ENCODE measurements around the gene PAGR1.
"Not testable (repeated sequence)": the region's sequence is repeated elsewhere in the genome, so short reads cannot be mapped to it uniquely, and the experiment has no call there.

Gene PAGR1

DNA sequence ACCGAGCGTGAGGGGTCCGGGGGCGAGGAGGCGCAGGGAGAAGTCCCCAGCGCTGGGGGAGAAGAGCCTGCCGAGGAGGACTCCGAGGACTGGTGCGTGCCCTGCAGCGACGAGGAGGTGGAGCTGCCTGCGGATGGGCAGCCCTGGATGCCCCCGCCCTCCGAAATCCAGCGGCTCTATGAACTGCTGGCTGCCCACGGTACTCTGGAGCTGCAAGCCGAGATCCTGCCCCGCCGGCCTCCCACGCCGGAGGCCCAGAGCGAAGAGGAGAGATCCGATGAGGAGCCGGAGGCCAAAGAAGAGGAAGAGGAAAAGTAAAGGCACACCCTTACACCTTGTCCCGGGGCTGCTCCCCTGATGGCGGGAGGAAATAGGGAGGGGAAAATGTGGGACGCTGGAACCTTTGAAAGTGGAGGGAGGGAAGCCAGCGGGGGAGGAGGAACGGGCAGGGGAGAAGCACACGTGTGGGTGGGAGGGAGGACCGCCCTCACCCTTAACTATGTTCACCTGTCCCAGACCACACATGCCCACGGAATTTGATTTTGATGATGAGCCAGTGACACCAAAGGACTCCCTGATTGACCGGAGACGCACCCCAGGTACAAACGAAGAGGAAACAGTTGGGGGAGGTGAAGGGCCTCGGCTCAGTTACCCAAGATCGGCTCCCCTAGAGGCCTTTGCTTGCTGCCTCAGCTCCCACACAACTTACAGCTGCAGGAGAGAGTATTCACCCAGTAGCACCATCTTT is 916 bp downstream of the PAGR1 start:
- ATAC-seq = peak; percentile 59
- H3K36me3 Mint-ChIP-seq = peaks cover 59% of the 10 kb centered on the region
- peak overlapping the region; percentile 93 for H3K27ac Mint-ChIP-seq

DNA sequence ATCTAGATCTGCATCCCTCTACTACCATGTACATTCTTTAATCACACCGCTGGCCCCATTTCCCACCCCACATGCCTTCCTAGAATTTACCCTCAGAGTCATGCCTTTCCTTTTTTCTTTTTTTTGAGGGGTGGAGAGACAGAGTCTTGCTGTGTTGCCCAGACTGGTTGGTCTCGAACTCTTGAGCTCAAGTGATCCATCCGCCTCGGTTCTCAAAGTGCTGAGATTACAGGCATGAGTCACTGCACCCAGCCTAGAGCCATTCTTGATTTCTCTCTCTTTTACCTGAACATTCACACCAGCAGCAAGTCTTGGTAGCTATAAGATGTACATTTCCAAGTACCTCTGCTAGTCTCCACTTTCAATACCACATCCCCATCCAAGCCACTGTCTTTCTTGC is 2.1 kb downstream of the PAGR1 start:
- Mint-ChIP-seq H3K36me3 (peaks cover 64% of the 10 kb centered on the region), H3K4me3 (peak overlapping the region; percentile 97), H3K9me3 (no peaks in the 10 kb centered on the region), H3K27ac (peak overlapping the region; percentile 93), H3K4me1 (peaks cover 83% of the 10 kb centered on the region)
- no peak for ATAC-seq
- DNase-seq (ENCODE audit: low spot score in 2 of 2) = no peak

More for the DNA sequence above, 916 bp downstream of the PAGR1 start:
- H3K4me1 Mint-ChIP-seq = peaks cover 84% of the 10 kb centered on the region
- no peaks in the 10 kb centered on the region for H3K9me3 Mint-ChIP-seq
- DNase-seq (ENCODE audit: low spot score in 2 of 2) = peak; percentile 44 to 83
- peak overlapping the region; percentile 97 for H3K4me3 Mint-ChIP-seq

DNA sequence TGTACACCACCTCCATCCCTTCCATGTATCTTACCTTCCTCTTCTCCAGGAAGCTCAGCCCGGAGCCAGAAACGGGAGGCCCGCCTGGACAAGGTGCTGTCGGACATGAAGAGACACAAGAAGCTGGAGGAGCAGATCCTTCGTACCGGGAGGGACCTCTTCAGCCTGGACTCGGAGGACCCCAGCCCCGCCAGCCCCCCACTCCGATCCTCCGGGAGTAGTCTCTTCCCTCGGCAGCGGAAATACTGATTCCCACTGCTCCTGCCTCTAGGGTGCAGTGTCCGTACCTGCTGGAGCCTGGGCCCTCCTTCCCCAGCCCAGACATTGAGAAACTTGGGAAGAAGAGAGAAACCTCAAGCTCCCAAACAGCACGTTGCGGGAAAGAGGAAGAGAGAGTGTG is 3.6 kb downstream of the PAGR1 start:
- no peak for ATAC-seq

DNA sequence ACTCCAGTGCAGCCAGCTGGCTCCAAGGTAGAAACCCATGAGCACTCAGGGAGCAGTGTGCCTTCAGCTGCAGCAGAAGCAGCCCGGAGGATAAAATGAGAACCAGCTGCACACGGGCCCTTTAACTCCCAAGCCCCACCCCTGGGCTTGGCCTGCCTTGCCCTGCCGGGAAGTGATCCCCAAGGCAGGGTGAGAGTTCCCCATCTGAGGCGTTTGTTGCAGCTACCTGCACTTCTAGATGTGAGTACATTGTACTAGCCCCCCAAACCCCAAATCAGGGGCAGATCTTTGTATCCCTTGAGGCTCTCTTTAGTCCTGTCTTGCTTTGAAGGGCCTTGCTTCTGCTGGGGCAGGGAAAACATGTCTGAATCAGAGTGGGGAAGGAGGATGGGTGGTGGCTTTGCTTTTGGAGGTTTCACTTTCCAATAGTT is 4.3 kb downstream of the PAGR1 start, which contains the start of gene MVP:
Gene MVP, plus strand, starts transcription at position 192 of the 431 bp plus-strand sequence. CDS start 10,088 bp downstream, outside the sequence.
- ATAC-seq = peak; percentile 14
- DNase-seq (ENCODE audit: low spot score in 2 of 2) = peak; percentile 28 to 77
- no peaks in the 10 kb centered on the region for H3K9me3 Mint-ChIP-seq
- H3K36me3 Mint-ChIP-seq = peaks cover 74% of the 10 kb centered on the region
- H3K4me1 Mint-ChIP-seq = peaks cover 75% of the 10 kb centered on the region
- peak within 1 kb of the TSS; percentile 90 for H3K27ac Mint-ChIP-seq
- H3K4me3 Mint-ChIP-seq = peak within 1 kb of the TSS; percentile 97

More for the DNA sequence above, 3.6 kb downstream of the PAGR1 start:
- Mint-ChIP-seq H3K36me3 (peaks cover 70% of the 10 kb centered on the region), H3K27ac (peak overlapping the region; percentile 90), H3K9me3 (no peaks in the 10 kb centered on the region), H3K4me1 (peaks cover 75% of the 10 kb centered on the region), H3K4me3 (peak overlapping the region; percentile 97)
- no peak for DNase-seq (ENCODE audit: low spot score in 2 of 2)

DNA sequence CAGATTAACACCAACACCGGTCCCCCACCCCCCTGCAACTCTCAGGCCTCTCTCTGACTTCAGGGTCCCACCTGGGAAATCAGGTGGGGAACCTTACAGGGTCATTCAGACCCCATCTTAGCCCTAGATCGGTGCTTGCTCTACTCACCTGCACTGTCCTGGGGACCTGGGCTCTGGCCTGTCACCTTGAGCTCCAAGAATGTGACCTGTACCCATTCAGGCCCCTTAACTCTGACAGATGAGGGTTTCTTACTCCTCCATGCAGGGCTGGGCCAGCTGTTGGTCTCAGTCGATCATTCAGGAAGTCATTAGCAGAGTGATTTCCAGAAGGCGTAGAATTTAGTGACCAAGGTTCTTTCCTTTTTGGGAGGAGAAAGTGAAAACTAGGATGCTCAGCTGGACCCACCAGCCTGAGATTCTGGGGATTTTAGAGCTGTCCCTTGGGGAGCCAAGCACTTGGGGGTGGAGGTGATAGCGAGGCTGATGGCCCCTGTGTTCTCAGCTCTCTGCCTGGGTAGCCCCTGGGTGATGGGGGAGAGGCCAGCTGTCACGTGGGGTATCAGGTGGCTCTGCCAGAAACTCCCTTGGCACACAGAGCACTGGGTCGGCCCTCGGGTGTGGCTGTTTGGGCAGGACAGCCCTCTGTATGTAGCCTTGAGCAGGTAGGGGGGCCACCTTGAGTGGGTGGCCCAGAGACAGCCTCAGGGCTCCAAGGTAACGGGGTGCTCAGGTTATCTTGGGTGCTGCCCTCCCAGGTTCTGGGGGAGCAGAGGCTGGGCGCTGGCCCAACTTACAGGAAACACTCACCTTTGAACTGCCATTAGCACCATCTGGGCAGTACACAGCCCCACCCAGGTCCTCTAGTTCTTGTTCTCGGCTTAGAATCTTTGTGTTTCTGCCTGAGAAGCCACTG is 5.0 kb downstream of the PAGR1 start:
- peaks cover 72% of the 10 kb centered on the region for H3K36me3 Mint-ChIP-seq
- DNase-seq (ENCODE audit: low spot score in 2 of 2) = peak; percentile 34 to 76
- peak overlapping the region; percentile 90 for H3K27ac Mint-ChIP-seq
- H3K9me3 Mint-ChIP-seq = no peaks in the 10 kb centered on the region
- H3K4me3 Mint-ChIP-seq = peak overlapping the region; percentile 97
- peak; percentile 60 for ATAC-seq
- peaks cover 75% of the 10 kb centered on the region for H3K4me1 Mint-ChIP-seq

DNA sequence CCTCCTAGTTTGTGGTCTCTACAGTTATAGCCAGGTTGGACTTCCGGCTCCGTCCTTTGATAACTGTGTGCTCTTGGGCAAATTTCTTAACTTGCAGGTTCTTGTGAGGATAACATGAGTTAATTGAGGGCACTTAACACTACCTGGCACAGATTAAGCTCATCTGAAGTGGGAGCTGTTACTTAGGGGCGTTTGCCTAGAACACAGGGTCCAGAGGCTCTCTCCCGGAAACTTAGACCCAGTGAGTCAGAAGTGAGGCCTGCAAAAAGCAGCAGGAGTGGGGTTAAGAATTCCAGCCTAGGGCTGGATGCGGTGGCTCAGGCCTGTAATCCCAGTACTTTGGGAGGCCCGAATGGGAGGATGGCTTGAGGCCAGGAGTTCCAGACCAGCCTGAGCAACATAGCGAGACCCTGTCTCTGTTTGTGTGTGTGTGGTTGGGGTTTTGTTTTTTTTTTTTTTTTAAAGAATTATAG is 5.7 kb downstream of the PAGR1 start:
- peak overlapping the region; percentile 90 for H3K27ac Mint-ChIP-seq
- ATAC-seq (no peak), DNase-seq (ENCODE audit: low spot score in 2 of 2) (no peak)
- peaks cover 75% of the 10 kb centered on the region for H3K36me3 Mint-ChIP-seq
- peak overlapping the region; percentile 97 for H3K4me3 Mint-ChIP-seq
- peaks cover 74% of the 10 kb centered on the region for H3K4me1 Mint-ChIP-seq
- no peaks in the 10 kb centered on the region for H3K9me3 Mint-ChIP-seq

DNA sequence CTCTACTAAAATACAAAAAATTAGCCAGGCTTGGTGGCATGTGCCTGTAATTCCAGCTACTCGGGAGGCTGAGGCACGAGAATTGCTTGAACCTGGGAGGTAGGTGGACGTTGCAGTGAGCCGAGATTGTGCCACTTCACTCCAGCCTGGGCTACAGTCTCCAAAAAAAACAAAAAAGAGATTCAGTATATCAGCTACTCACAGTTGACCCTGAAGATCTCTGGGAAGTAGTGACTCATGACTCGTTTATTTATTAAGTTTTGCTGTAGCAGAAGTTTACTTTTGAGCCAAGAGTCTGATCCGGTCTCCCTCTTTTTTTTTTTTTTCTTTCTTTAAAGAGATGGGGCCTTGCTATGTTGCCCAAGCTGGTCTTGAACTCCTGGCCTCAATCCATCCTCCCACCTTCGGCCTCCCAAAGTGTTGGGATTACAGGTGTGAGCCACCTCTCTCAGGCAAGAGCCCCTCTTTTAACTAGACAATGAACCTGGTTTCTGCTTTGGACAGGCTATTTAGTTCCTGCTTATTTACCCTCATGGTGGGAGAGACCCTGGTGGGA is 8.7 kb downstream of the PAGR1 start:
- DNase-seq (ENCODE audit: low spot score in 2 of 2) = no peak
- no peaks in the 10 kb centered on the region for H3K9me3 Mint-ChIP-seq
- ATAC-seq = no peak
- H3K27ac Mint-ChIP-seq = peak overlapping the region; percentile 93
- H3K4me1 Mint-ChIP-seq = peaks cover 60% of the 10 kb centered on the region
- H3K36me3 Mint-ChIP-seq = peaks cover 51% of the 10 kb centered on the region
- H3K4me3 Mint-ChIP-seq = peak overlapping the region; percentile 61

DNA sequence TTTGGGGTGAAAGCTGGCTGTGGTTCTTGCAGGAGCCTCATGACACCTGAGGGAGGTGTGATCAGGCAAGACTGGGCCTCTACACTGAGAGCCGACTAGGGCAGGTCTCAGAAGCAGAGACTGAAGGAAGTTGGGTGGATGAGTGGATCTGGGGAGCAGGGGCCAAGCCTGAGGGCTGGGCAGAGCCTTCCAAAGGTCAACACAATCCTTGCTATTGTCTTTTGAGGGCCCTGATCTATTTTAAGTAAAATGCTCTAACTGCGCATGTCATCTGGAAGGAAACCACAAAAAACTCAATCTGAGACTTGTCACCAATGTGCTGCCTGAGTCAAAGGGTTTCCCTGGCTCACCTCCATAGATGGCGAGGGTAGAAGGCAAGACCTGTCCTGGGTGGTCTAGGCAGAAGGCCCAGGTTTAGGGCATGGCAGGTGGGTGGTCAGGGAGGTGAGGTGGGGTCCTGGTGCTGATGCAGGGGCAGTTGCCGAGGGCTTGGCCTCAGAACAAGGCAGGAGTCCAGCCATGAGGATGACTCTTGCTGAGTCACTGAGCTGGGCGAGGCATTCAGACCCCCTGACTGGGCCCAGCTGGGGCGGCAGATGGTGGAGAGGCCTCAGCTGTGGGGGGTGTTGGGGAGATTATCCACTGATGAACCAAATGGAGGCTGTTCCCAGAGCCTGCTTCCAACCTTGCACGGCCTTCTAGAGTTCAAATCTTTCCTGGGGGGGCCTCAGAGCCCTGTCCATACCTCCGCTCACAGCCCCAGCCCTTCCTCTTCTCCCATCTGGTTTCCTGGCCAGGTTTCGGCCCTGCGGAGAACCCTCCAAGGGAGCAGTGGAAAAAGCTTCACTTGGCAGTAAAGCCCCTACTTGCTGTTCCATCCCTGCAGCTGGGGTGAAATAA is 9.4 kb downstream of the PAGR1 start:
- no peaks in the 10 kb centered on the region for H3K9me3 Mint-ChIP-seq
- peaks cover 62% of the 10 kb centered on the region for H3K4me1 Mint-ChIP-seq
- DNase-seq (ENCODE audit: low spot score in 2 of 2) (peak; percentile 20 to 78), ATAC-seq (peak; percentile 80)
- H3K27ac Mint-ChIP-seq = peak overlapping the region; percentile 93
- peak overlapping the region; percentile 61 for H3K4me3 Mint-ChIP-seq
- H3K36me3 Mint-ChIP-seq = peaks cover 44% of the 10 kb centered on the region

DNA sequence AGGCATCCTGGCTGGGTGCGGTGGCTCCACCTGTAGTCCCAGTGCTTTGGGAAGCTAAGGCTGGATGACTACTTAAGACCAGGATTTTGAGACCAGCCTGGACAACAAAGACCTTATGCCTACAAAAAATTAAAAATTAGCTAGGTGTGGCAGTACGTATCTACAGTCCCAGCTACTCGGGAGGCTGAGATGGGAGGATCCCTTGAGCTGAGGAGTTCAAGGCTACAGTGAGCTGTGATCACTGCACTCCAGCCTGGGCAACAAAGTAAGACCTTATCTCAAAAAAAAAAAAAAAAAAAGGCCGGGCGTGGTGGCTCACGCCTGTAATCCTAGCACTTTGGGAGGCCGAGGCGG is 10.4 kb downstream of the PAGR1 start:
- peaks cover 47% of the 10 kb centered on the region for H3K36me3 Mint-ChIP-seq
- peak overlapping the region; percentile 61 for H3K4me3 Mint-ChIP-seq
- H3K27ac Mint-ChIP-seq = no peak overlapping the region
- no peaks in the 10 kb centered on the region for H3K9me3 Mint-ChIP-seq
- DNase-seq (ENCODE audit: low spot score in 2 of 2) (no peak), ATAC-seq (no peak)
- peaks cover 64% of the 10 kb centered on the region for H3K4me1 Mint-ChIP-seq

DNA sequence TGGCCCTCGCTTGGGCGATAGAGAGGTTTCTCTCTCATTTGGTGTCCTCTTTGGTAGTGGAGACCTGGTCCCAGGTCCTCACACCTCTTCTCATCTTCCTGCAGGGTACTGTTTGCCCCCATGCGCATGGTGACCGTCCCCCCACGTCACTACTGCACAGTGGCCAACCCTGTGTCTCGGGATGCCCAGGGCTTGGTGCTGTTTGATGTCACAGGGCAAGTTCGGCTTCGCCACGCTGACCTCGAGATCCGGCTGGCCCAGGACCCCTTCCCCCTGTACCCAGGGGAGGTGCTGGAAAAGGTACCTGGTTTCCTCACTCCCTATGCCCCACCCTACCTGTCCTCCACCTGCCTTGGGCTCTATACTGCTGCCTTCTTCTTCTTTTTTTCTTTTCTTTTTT is 14.8 kb downstream of the PAGR1 start:
- Mint-ChIP-seq H3K9me3 (no peaks in the 10 kb centered on the region), H3K4me3 (no peak overlapping the region), H3K36me3 (peaks cover 66% of the 10 kb centered on the region), H3K4me1 (peaks cover 32% of the 10 kb centered on the region), H3K27ac (peak overlapping the region; percentile 9)
- ATAC-seq (no peak), DNase-seq (ENCODE audit: low spot score in 2 of 2) (no peak)

DNA sequence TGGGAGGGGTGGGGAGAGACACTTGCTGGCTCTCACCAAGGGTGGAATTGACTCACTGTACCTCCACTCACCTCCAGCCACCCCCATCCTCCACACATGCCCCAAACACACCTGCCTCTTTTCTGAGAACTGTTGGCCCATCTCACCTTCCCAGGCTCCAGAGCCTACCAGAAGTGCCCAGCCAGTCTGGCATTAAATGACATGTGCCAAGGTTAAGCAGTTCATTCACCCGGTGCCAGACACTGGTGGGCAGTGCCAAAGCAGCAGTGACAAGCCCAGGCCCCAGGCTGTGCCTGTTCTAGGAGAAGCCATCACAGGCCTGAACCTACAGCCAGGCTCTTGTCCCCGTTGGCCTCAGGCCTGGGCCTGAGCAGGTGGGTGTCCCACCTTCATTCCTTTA is 15.5 kb downstream of the PAGR1 start:
- H3K4me1 Mint-ChIP-seq = peaks cover 28% of the 10 kb centered on the region
- H3K9me3 Mint-ChIP-seq = no peaks in the 10 kb centered on the region
- ATAC-seq = no peak
- H3K27ac Mint-ChIP-seq = peak overlapping the region; percentile 9
- peaks cover 68% of the 10 kb centered on the region for H3K36me3 Mint-ChIP-seq
- DNase-seq (ENCODE audit: low spot score in 2 of 2) = no peak
- H3K4me3 Mint-ChIP-seq = no peak overlapping the region

DNA sequence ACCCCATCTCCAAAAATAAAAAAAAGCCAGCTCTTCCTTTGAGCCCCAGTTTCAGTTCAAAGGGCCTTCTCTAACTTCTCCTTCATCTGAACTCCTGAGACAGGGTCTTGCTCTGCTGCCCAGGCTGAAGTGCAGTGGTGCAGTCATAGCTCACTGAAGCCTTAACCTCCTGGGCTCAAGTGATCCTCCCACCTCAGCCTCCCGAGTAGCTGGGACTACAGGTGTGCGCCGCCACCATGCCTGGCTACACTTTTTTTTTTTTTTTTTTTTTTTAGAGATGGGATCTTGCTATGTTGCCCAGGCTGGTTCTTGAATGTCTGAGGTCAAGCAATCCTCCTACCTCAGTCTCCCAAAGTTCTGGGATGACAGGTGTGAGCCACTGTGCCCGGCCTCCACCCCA is 17.3 kb downstream of the PAGR1 start:
- not testable (repeated sequence) for H3K4me3 Mint-ChIP-seq; ATAC-seq; H3K27ac Mint-ChIP-seq; H3K9me3 Mint-ChIP-seq; DNase-seq (ENCODE audit: low spot score in 2 of 2)
- Mint-ChIP-seq H3K4me1 (peaks cover 17% of the 10 kb centered on the region), H3K36me3 (peaks cover 78% of the 10 kb centered on the region)

DNA sequence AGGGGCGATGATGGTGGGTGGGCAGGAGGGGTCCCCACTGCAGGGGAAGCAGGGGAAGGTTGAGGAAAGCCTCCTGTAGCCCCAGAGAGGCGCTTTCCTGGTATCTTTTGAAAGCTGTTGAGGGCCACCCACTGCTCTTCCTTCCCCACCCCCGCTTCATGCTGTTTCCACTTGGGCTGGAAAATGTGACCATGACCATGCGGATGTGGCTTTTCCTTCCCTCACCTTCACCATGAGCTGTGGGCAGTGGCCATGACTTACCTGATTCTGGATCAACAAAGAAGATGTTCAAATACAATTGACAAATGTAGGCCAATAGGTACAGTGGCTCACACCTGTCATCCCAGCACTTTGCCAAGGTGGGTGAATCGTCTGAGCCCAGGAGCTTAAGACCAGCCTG is 18.1 kb downstream of the PAGR1 start:
- DNase-seq (ENCODE audit: low spot score in 2 of 2) = no peak
- Mint-ChIP-seq H3K4me1 (peaks cover 17% of the 10 kb centered on the region), H3K27ac (no peak overlapping the region), H3K36me3 (peaks cover 87% of the 10 kb centered on the region), H3K4me3 (no peak overlapping the region), H3K9me3 (no peaks in the 10 kb centered on the region)
- ATAC-seq = no peak

DNA sequence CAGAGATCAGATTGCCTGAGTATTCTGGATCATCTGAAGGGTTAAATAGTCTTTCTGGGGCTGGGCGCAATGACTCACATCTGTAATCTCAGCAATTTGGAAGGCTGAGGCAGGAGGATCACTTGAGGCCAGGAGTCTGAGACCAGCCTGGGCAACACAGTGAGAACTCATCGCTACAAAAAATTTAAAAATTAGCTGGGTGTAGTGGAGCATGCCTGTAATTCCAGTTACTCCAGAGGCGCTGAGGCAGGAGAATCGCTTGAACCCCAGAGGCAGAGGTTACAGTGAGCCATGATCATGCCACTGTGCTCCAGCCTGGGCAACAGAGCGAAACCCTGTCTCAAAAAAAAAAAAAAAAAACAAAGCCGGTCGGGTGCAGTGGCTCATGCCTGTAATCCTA is 20.0 kb downstream of the PAGR1 start:
- DNase-seq (ENCODE audit: low spot score in 2 of 2) (no peak), ATAC-seq (no peak)
- Mint-ChIP-seq H3K27ac (no peak overlapping the region), H3K4me1 (peaks cover 2% of the 10 kb centered on the region), H3K36me3 (peaks cover 100% of the 10 kb centered on the region), H3K4me3 (no peak overlapping the region), H3K9me3 (no peaks in the 10 kb centered on the region)

Measured in stimulated activated effector memory CD8-positive, alpha-beta T cell treated with anti-CD3 and anti-CD28 coated beads, Interleukin-12 subunit alpha, Interleukin-12 subunit beta, amount 100 ng/mL, for 72 hours (primary cell).